ENCODE data around the gene TENT4A.

TENT4A gene

GRCh38 chr5:6712142-6712576 lies 1.1 kb upstream of the TENT4A start:
- no peak for TF ChIP-seq CTCF (IDR thresholded peaks at IDR 0.05; ENCODE audit: unreplicated experiment in 3 of 3)
- Mint-ChIP-seq H3K27me3 (ENCODE audit: low read depth) (peaks cover 4% of the 10 kb centered on the region), H3K9me3 (no peaks in the 10 kb centered on the region), H3K4me3 (peak overlapping the region; percentile 88 to 93 (median 88)), H3K36me3 (ENCODE audit: low read depth) (no peaks in the 10 kb centered on the region), H3K27ac (peak overlapping the region; percentile 88 to 91 (median 90)), H3K4me1 (peaks cover 31% of the 10 kb centered on the region)

DNA sequence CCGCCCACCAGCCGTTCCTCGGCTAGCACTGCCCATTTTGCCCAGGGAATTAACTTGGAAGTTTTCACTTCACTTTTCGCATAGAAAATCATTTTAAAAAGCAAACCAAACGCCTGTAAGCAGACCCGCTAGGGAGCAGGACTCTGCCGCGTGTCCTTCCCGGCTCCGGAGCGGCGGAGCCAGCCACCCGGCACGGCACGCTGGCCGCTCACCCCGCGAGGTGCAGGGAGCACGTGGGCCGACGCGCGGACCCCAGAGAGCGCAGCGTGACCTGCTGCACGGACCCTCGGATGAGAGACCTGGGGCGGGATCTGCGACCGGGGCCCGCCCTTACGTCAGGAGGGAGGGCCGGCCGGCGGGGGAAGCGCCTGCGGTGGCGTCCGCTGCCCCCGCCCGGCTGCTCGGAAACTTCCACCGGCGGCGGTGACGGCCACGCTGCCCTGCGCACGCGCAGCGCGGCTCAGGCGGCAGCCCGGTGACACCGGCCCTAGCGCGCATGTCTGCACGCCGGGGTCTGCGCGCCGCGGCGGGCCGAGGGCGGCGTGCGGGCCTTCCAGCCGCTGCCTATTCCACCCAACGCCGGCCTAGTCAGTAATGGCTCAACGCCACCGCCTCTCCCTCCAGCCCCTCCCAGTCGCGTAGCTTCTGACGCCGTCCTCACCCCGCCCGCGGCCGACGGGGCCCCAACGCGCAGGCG lies 507 bp upstream of the TENT4A start:
- H3K27me3 Mint-ChIP-seq (ENCODE audit: low read depth): no peaks in the 10 kb centered on the region

DNA sequence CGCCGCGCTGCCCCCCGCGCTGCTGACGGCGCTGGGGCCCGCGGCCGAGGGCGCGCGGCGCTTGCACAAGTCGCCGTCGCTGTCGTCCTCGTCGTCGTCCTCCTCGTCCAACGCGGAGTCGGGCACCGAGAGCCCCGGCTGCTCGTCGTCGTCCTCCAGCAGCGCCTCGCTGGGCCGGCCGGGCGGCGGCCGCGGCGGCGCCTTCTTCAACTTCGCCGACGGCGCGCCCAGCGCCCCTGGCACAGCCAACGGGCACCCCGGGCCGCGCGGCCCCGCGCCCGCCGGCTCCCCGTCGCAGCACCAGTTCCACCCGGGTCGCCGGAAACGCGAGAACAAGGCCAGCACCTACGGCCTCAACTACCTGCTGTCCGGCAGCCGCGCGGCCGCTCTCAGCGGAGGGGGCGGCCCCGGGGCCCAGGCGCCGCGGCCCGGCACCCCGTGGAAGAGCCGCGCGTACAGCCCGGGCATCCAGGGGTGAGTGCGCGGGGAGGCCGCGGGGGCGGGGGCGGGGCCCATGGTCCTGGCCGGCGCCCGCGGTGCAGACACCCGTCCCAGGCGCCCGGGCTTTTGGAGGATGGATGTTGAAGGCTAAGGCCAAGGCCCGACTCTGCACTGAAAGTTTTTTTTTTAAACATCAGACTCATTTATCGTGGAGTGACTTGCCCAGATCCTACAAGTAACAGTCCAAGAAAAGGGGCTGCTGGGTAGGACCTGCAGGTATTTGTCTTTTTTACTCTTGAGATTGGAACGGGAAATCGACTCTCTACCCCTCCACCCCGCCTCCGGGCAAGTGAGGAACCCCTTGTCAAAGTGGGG lies 1.2 kb downstream of the TENT4A start:
- no peak for TF ChIP-seq CTCF (IDR thresholded peaks at IDR 0.05; ENCODE audit: unreplicated experiment in 3 of 3)
- Mint-ChIP-seq H3K4me1 (peaks cover 53% of the 10 kb centered on the region), H3K36me3 (ENCODE audit: low read depth) (peaks cover 3% of the 10 kb centered on the region), H3K9me3 (no peaks in the 10 kb centered on the region), H3K4me3 (peak overlapping the region; percentile 75 to 93 (median 87)), H3K27ac (peak overlapping the region; percentile 61 to 78 (median 70)), H3K27me3 (ENCODE audit: low read depth) (no peaks in the 10 kb centered on the region)

More for the DNA sequence above, 507 bp upstream of the TENT4A start:
- Mint-ChIP-seq H3K4me3 (peak overlapping the region; percentile 88 to 93 (median 88)), H3K36me3 (ENCODE audit: low read depth) (no peaks in the 10 kb centered on the region), H3K9me3 (no peaks in the 10 kb centered on the region), H3K4me1 (peaks cover 36% of the 10 kb centered on the region), H3K27ac (peak overlapping the region; percentile 88 to 91 (median 90))
- no peak for TF ChIP-seq CTCF (IDR thresholded peaks at IDR 0.05; ENCODE audit: unreplicated experiment in 3 of 3)

DNA sequence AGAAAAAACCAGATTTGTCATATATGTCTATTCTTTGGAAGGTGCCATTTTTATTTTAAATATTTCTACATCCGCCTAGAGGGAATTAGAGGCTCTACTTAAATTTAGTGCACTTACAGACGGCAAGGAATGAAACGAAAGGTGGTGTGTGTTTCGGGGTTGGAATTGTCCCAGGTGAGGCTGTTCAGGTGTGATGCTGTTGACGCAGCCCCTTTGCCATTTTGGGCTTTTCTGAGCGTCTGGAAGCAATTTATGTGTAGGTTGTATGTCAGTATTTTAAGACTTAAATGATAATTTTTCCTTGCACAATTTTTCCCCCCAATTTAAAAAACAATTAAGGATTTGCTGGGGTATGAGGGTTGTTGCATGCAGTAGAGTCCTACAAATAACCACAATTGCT lies 2.0 kb downstream of the TENT4A start:
- TF ChIP-seq CTCF (IDR thresholded peaks at IDR 0.05; ENCODE audit: unreplicated experiment in 3 of 3): no peak
- H3K36me3 Mint-ChIP-seq (ENCODE audit: low read depth): peaks cover 3% of the 10 kb centered on the region
- peak overlapping the region; percentile 61 to 78 (median 70) for H3K27ac Mint-ChIP-seq
- H3K9me3 Mint-ChIP-seq: no peaks in the 10 kb centered on the region
- H3K4me3 Mint-ChIP-seq: peak overlapping the region; percentile 75 to 93 (median 87)
- H3K4me1 Mint-ChIP-seq: peaks cover 61% of the 10 kb centered on the region
- no peaks in the 10 kb centered on the region for H3K27me3 Mint-ChIP-seq (ENCODE audit: low read depth)

- Mint-ChIP-seq H3K4me1 (peaks cover 67% of the 10 kb centered on the region), H3K9me3 (no peaks in the 10 kb centered on the region), H3K27ac (peak overlapping the region; percentile 61 to 78 (median 70)), H3K36me3 (ENCODE audit: low read depth) (peaks cover 3% of the 10 kb centered on the region), H3K27me3 (ENCODE audit: low read depth) (no peaks in the 10 kb centered on the region), H3K4me3 (peak overlapping the region; percentile 75 to 93 (median 87))
- TF ChIP-seq CTCF (IDR thresholded peaks at IDR 0.05; ENCODE audit: unreplicated experiment in 3 of 3): no peak
Observed at GRCh38 chr5:6715758-6716628, 2.8 kb downstream of the TENT4A start.
